ENCODE data around the gene CCDC7.

- TF ChIP-seq CTCF (conservative IDR thresholded peaks at IDR 0.05) = no peak
- no peak for TF ChIP-seq EZH2 (IDR thresholded peaks at IDR 0.05; ENCODE audit: low read depth)
These were observed 159.8 kb downstream of the CCDC7 start for GRCh38 chr10:32605787-32606186.
